ENCODE measurements around the gene VRK2. TPM values are rescaled to one million over a fixed set of nuclear protein-coding genes. Genes with fewer than 3 reads are reported as not detected.

Gene VRK2
- total RNA-seq, 1 experiment from 2014 or later = 20.1 TPM

DNA sequence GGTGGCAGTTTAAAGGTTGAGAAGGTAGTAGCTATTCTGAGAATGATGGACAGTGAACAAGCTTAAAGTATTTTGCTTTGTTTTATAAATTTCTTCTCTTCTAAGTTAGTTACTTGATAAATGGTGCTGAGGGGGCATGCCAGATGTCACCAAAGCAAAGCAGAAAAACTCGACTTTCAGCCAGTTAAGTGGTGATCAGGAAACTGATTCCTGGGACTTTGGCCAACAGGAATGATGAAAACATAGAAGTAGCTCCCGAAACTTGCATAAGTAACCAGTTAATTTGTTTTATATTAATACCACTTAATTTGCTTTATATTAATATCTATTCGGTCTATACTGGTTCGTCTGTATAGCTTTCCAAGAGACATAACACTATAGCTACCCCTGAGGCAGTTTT is 111.9 kb downstream of the VRK2 start:
- no peak for DNase-seq (ENCODE audit: low spot score)
- ChIA-PET CTCF (no interaction called here), POLR2A (no interaction called here)
- Mint-ChIP-seq H3K27me3 (ENCODE audit: low read depth) (no peaks in the 10 kb centered on the region), H3K27ac (no peak overlapping the region), H3K4me1 (peaks cover 4% of the 10 kb centered on the region), H3K4me3 (no peak overlapping the region), H3K36me3 (peaks cover 33% of the 10 kb centered on the region), H3K9me3 (no peaks in the 10 kb centered on the region)
- TF ChIP-seq, protein P1, sequence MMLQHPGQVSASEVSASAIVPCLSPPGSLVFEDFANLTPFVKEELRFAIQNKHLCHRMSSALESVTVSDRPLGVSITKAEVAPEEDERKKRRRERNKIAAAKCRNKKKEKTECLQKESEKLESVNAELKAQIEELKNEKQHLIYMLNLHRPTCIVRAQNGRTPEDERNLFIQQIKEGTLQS (CRISPR knock-in tag; conservative IDR thresholded peaks at IDR 0.05) = no peak
- TF ChIP-seq, protein P2, sequence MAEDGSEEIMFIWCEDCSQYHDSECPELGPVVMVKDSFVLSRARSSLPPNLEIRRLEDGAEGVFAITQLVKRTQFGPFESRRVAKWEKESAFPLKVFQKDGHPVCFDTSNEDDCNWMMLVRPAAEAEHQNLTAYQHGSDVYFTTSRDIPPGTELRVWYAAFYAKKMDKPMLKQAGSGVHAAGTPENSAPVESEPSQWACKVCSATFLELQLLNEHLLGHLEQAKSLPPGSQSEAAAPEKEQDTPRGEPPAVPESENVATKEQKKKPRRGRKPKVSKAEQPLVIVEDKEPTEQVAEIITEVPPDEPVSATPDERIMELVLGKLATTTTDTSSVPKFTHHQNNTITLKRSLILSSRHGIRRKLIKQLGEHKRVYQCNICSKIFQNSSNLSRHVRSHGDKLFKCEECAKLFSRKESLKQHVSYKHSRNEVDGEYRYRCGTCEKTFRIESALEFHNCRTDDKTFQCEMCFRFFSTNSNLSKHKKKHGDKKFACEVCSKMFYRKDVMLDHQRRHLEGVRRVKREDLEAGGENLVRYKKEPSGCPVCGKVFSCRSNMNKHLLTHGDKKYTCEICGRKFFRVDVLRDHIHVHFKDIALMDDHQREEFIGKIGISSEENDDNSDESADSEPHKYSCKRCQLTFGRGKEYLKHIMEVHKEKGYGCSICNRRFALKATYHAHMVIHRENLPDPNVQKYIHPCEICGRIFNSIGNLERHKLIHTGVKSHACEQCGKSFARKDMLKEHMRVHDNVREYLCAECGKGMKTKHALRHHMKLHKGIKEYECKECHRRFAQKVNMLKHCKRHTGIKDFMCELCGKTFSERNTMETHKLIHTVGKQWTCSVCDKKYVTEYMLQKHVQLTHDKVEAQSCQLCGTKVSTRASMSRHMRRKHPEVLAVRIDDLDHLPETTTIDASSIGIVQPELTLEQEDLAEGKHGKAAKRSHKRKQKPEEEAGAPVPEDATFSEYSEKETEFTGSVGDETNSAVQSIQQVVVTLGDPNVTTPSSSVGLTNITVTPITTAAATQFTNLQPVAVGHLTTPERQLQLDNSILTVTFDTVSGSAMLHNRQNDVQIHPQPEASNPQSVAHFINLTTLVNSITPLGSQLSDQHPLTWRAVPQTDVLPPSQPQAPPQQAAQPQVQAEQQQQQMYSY (CRISPR knock-in tag; IDR thresholded peaks at IDR 0.05) = no peak
- TF ChIP-seq, protein P3, sequence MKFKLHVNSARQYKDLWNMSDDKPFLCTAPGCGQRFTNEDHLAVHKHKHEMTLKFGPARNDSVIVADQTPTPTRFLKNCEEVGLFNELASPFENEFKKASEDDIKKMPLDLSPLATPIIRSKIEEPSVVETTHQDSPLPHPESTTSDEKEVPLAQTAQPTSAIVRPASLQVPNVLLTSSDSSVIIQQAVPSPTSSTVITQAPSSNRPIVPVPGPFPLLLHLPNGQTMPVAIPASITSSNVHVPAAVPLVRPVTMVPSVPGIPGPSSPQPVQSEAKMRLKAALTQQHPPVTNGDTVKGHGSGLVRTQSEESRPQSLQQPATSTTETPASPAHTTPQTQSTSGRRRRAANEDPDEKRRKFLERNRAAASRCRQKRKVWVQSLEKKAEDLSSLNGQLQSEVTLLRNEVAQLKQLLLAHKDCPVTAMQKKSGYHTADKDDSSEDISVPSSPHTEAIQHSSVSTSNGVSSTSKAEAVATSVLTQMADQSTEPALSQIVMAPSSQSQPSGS (CRISPR knock-in tag; IDR thresholded peaks at IDR 0.05; ENCODE audit: borderline replicate concordance, low read depth) = no peak
- TF ChIP-seq, protein P4, sequence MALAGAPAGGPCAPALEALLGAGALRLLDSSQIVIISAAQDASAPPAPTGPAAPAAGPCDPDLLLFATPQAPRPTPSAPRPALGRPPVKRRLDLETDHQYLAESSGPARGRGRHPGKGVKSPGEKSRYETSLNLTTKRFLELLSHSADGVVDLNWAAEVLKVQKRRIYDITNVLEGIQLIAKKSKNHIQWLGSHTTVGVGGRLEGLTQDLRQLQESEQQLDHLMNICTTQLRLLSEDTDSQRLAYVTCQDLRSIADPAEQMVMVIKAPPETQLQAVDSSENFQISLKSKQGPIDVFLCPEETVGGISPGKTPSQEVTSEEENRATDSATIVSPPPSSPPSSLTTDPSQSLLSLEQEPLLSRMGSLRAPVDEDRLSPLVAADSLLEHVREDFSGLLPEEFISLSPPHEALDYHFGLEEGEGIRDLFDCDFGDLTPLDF (CRISPR knock-in tag; IDR thresholded peaks at IDR 0.05) = no peak
- no peak for TF ChIP-seq ATF1 (CRISPR knock-in tag; IDR thresholded peaks at IDR 0.05)
- no peak for TF ChIP-seq NFYB (CRISPR knock-in tag; conservative IDR thresholded peaks at IDR 0.05; ENCODE audit: low read depth)
- no peak for TF ChIP-seq GRHL2 (CRISPR knock-in tag; IDR thresholded peaks at IDR 0.05; ENCODE audit: insufficient replicate concordance, severe bottlenecking)
- TF ChIP-seq, protein P5, sequence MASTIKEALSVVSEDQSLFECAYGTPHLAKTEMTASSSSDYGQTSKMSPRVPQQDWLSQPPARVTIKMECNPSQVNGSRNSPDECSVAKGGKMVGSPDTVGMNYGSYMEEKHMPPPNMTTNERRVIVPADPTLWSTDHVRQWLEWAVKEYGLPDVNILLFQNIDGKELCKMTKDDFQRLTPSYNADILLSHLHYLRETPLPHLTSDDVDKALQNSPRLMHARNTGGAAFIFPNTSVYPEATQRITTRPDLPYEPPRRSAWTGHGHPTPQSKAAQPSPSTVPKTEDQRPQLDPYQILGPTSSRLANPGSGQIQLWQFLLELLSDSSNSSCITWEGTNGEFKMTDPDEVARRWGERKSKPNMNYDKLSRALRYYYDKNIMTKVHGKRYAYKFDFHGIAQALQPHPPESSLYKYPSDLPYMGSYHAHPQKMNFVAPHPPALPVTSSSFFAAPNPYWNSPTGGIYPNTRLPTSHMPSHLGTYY (CRISPR knock-in tag; IDR thresholded peaks at IDR 0.05) = no peak
- no peak for TF ChIP-seq IRF2 (CRISPR knock-in tag; IDR thresholded peaks at IDR 0.05; ENCODE audit: borderline replicate concordance, low read depth)
- no peak for TF ChIP-seq HMGA2 (CRISPR knock-in tag; IDR thresholded peaks at IDR 0.05)
- TF ChIP-seq, protein P6, sequence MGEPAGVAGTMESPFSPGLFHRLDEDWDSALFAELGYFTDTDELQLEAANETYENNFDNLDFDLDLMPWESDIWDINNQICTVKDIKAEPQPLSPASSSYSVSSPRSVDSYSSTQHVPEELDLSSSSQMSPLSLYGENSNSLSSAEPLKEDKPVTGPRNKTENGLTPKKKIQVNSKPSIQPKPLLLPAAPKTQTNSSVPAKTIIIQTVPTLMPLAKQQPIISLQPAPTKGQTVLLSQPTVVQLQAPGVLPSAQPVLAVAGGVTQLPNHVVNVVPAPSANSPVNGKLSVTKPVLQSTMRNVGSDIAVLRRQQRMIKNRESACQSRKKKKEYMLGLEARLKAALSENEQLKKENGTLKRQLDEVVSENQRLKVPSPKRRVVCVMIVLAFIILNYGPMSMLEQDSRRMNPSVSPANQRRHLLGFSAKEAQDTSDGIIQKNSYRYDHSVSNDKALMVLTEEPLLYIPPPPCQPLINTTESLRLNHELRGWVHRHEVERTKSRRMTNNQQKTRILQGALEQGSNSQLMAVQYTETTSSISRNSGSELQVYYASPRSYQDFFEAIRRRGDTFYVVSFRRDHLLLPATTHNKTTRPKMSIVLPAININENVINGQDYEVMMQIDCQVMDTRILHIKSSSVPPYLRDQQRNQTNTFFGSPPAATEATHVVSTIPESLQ (CRISPR knock-in tag; IDR thresholded peaks at IDR 0.05) = no peak
- no peak for TF ChIP-seq KAT7 (CRISPR knock-in tag; IDR thresholded peaks at IDR 0.05; ENCODE audit: borderline replicate concordance)
- TF ChIP-seq NFATC4 (CRISPR knock-in tag; IDR thresholded peaks at IDR 0.05) = no peak
- no peak for TF ChIP-seq TEAD4 (CRISPR knock-in tag; IDR thresholded peaks at IDR 0.05)
- TF ChIP-seq ZBTB21 (CRISPR knock-in tag; IDR thresholded peaks at IDR 0.05; ENCODE audit: borderline replicate concordance) = no peak
- TF ChIP-seq TCF7 (CRISPR knock-in tag; IDR thresholded peaks at IDR 0.05; ENCODE audit: low read depth) = no peak
- ATAC-seq = no peak

DNA sequence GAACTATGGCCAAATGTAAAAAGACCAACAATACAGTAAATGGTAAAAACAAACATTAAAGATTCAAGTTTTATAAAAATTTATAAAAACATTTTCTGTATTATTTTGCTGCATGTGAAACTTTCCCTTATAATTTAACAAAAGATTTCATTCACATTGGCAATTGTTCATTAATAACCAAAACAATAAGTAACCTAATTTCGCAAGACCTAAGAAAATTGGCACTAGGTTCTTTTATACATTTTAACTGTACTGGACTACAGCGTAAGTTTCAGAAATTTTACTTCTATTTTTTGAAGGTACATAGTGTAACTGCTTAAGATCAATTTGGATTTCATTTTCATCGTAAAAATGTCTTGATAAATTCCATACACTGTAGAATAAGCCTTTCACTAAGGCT is 117.3 kb downstream of the VRK2 start:
- DNase-seq (ENCODE audit: low spot score) = no peak
- ChIA-PET POLR2A (no interaction called here), CTCF (no interaction called here)
- no peaks in the 10 kb centered on the region for H3K9me3 Mint-ChIP-seq
- no peak overlapping the region for H3K27ac Mint-ChIP-seq
- peaks cover 38% of the 10 kb centered on the region for H3K36me3 Mint-ChIP-seq
- peaks cover 1% of the 10 kb centered on the region for H3K4me1 Mint-ChIP-seq
- no peaks in the 10 kb centered on the region for H3K27me3 Mint-ChIP-seq (ENCODE audit: low read depth)
- H3K4me3 Mint-ChIP-seq = no peak overlapping the region
- ATAC-seq = no peak
- TF ChIP-seq ZNF317 (CRISPR knock-in tag; IDR thresholded peaks at IDR 0.05; ENCODE audit: borderline replicate concordance, low read depth) (no peak), SMAD3 (CRISPR knock-in tag; IDR thresholded peaks at IDR 0.05; ENCODE audit: borderline replicate concordance) (no peak), FOXK1 (CRISPR knock-in tag; IDR thresholded peaks at IDR 0.05) (no peak)
- TF ChIP-seq, protein P7, sequence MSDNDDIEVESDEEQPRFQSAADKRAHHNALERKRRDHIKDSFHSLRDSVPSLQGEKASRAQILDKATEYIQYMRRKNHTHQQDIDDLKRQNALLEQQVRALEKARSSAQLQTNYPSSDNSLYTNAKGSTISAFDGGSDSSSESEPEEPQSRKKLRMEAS (CRISPR knock-in tag; IDR thresholded peaks at IDR 0.05) = no peak
- TF ChIP-seq, protein P8, sequence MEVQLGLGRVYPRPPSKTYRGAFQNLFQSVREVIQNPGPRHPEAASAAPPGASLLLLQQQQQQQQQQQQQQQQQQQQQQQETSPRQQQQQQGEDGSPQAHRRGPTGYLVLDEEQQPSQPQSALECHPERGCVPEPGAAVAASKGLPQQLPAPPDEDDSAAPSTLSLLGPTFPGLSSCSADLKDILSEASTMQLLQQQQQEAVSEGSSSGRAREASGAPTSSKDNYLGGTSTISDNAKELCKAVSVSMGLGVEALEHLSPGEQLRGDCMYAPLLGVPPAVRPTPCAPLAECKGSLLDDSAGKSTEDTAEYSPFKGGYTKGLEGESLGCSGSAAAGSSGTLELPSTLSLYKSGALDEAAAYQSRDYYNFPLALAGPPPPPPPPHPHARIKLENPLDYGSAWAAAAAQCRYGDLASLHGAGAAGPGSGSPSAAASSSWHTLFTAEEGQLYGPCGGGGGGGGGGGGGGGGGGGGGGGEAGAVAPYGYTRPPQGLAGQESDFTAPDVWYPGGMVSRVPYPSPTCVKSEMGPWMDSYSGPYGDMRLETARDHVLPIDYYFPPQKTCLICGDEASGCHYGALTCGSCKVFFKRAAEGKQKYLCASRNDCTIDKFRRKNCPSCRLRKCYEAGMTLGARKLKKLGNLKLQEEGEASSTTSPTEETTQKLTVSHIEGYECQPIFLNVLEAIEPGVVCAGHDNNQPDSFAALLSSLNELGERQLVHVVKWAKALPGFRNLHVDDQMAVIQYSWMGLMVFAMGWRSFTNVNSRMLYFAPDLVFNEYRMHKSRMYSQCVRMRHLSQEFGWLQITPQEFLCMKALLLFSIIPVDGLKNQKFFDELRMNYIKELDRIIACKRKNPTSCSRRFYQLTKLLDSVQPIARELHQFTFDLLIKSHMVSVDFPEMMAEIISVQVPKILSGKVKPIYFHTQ (CRISPR knock-in tag; IDR thresholded peaks at IDR 0.05) = no peak
